HG03025 (cell line): ENCODE data around the gene SIGLEC10.
"Not testable (repeated sequence)": the region's sequence is repeated elsewhere in the genome, so short reads cannot be mapped to it uniquely, and the experiment has no call there.

Experiments used
- ATAC-seq: cut with Tn5 transposase; IDR thresholded peaks from one replicate; pipeline ENCODE4 v1.9.1; 2021; ENCODE audit warnings: mild to moderate bottlenecking, moderate library complexity; ENCODE audit not compliant: unreplicated experiment, low FRiP score

Gene SIGLEC10

GRCh38 chr19:51440846-51441409 is 23.5 kb upstream of the SIGLEC10 start:
- ATAC-seq, result no peak

- ATAC-seq, result no peak
Observed at GRCh38 chr19:51440052-51440451, 22.6 kb upstream of the SIGLEC10 start.

GRCh38 chr19:51439021-51439465 is 21.6 kb upstream of the SIGLEC10 start:
- no peak for ATAC-seq

GRCh38 chr19:51434456-51434855 is 17.0 kb upstream of the SIGLEC10 start:
- ATAC-seq, result no peak

GRCh38 chr19:51433043-51433442 is 15.6 kb upstream of the SIGLEC10 start:
- no peak for ATAC-seq

- no peak for ATAC-seq
Observed at GRCh38 chr19:51431124-51431523, 13.7 kb upstream of the SIGLEC10 start.

- no peak for ATAC-seq
Observed at GRCh38 chr19:51430221-51430620, 12.8 kb upstream of the SIGLEC10 start.

- no peak for ATAC-seq
Observed at GRCh38 chr19:51427201-51427600, 9.8 kb upstream of the SIGLEC10 start.

- no peak for ATAC-seq
Observed at GRCh38 chr19:51422053-51422448, 4.6 kb upstream of the SIGLEC10 start.

- ATAC-seq, result no peak
Observed at GRCh38 chr19:51421229-51422052, 4.0 kb upstream of the SIGLEC10 start.

GRCh38 chr19:51420511-51420910 is 3.1 kb upstream of the SIGLEC10 start:
- ATAC-seq, result not testable (repeated sequence)

- ATAC-seq, result no peak
Observed at GRCh38 chr19:51418707-51419106, 1.3 kb upstream of the SIGLEC10 start.

GRCh38 chr19:51417810-51418157 is 342 bp upstream of the SIGLEC10 start:
- no peak for ATAC-seq

- ATAC-seq, result not testable (repeated sequence)
Observed at GRCh38 chr19:51416422-51416821, 1.0 kb downstream of the SIGLEC10 start.

GRCh38 chr19:51415187-51415586 is 2.3 kb downstream of the SIGLEC10 start:
- no peak for ATAC-seq

GRCh38 chr19:51410950-51411748 is 6.3 kb downstream of the SIGLEC10 start:
- ATAC-seq, result no peak

GRCh38 chr19:51407511-51408131 is 9.8 kb downstream of the SIGLEC10 start:
- no peak for ATAC-seq

GRCh38 chr19:51402117-51402516 is 15.3 kb downstream of the SIGLEC10 start:
- ATAC-seq, result no peak

GRCh38 chr19:51399936-51400335 is 17.5 kb downstream of the SIGLEC10 start:
- ATAC-seq, result not testable (repeated sequence)

GRCh38 chr19:51399231-51399630 is 18.2 kb downstream of the SIGLEC10 start:
- ATAC-seq, result no peak
